SK-N-SH treated with all-trans-retinoic acid at 6 μM for 48 hours (cell line): ENCODE results near the gene RTRAF.

ENCODE experiments used
- BACH2 ChIP-seq: fragments of 250-450 bp; sonication (Bioruptor Pico); IDR thresholded peaks from 2 replicates; pipeline ENCODE4 v1.9.0; 2021; ENCODE audit warnings: mild to moderate bottlenecking, borderline replicate concordance
- CSRNP3 ChIP-seq: fragments of 250-450 bp; sonication (Bioruptor Pico); IDR thresholded peaks from 2 replicates; pipeline ENCODE4 v1.5.1; 2021; ENCODE audit warnings: mild to moderate bottlenecking, moderate library complexity
- ESRRG ChIP-seq: fragments of 250-450 bp; sonication (Bioruptor Pico); IDR thresholded peaks from 2 replicates; pipeline ENCODE4 v1.6.1; 2021; ENCODE audit warnings: mild to moderate bottlenecking
- GLIS3 ChIP-seq: fragments of 250-450 bp; sonication (Bioruptor Pico); IDR thresholded peaks from 2 replicates; pipeline ENCODE4 v1.5.0; 2020; ENCODE audit warnings: mild to moderate bottlenecking, moderate library complexity
- POU6F1 ChIP-seq: fragments of 250-450 bp; sonication (Bioruptor Pico); IDR thresholded peaks from 2 replicates; pipeline ENCODE4 v1.8.0; 2021; ENCODE audit warnings: low read depth, mild to moderate bottlenecking, moderate library complexity, borderline replicate concordance
- ZFP3 ChIP-seq: fragments of 250-450 bp; sonication (Bioruptor Pico); IDR thresholded peaks from 2 replicates; pipeline ENCODE4 v1.5.0; 2020; ENCODE audit warnings: mild to moderate bottlenecking, moderate library complexity
- ZFP30 ChIP-seq: fragments of 450-650 bp; formaldehyde crosslinking; IDR thresholded peaks from 2 replicates; pipeline ENCODE4 v1.5.0; 2022; ENCODE audit warnings: mild to moderate bottlenecking, moderate library complexity

- no peak for TF ChIP-seq ZFP30 (CRISPR knock-in tag)
- no peak for TF ChIP-seq BACH2 (CRISPR knock-in tag)
- no peak for TF ChIP-seq ESRRG
- TF ChIP-seq POU6F1 (CRISPR knock-in tag) = no peak
- no peak for TF ChIP-seq CSRNP3 (CRISPR knock-in tag)
- no peak for TF ChIP-seq GLIS3 (CRISPR knock-in tag)
- no peak for TF ChIP-seq ZFP3 (CRISPR knock-in tag)
Measured at GRCh38 chr14:52031781-52032180, 42.4 kb downstream of the RTRAF start.
